Measurements from ENCODE around the gene HNRNPLL. TPM values are rescaled to one million over a fixed set of nuclear protein-coding genes. Genes with fewer than 3 reads are reported as not detected.

Gene HNRNPLL
- total and polyA plus RNA-seq, 2 of the 8 experiments (the other 6 are each of a cell fraction or from before 2014, with no cell fraction given): 18.6 to 69.3 TPM

DNA sequence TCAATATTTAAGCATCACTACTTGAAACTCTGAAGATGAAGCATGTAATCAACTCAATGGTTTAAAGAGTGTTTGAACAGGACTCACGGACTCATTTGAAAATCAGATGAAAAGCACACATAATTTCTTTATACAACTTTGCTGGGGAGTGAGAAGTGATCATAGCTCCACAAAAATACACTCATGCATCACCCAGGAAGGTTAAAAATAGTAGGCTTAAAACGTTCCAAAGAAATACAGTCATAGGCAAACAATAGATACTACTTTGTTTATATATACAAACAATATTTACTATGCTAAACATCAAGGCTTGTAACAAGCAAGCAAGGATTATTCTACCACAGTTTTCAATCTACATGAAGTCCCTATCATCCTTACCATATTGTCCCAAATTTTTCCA is 11.6 kb downstream of the HNRNPLL start:
- ChIA-PET CTCF (ENCODE audit: partially characterized antibody) (interaction anchor here (0.8 to 1.7 kb wide), 6 partner anchors 9 to 215 kb away, joined by 3 to 19 read pairs (median 4); partner anchors contain the start of gene HNRNPLL), POLR2A (ENCODE audit: partially characterized antibody) (interaction anchor here (0.9 to 1.7 kb wide), 4 partner anchors 10 to 160 kb away, joined by 3 to 8 read pairs (median 4); partner anchors contain the start of gene SRSF7)
- 82% methylated on average over 2 of the region's 2 CpGs; no CpG with 5 or more reads in 1 of the 2 experiments for WGBS, 2 experiments (ENCODE audit: extremely low coverage in 1 of 2, insufficient coverage in 1 of 2, insufficient read length in 1 of 2, insufficient replicate concordance in 2 of 2, low coverage in 1 of 2, low lambda C conversion rate in 2 of 2, missing lambda C conversion rate in 1 of 2)
- H2BK120ac ChIP-seq (replicated peaks; ENCODE audit: low read depth, low read length): no peak overlapping the region
- H2BK15ac ChIP-seq (ENCODE audit: low read length): no peak overlapping the region
- no peak overlapping the region for H2BK12ac ChIP-seq (ENCODE audit: low read depth, low read length)
- H3K4me3 ChIP-seq (ENCODE audit: extremely low read depth in 1 of 4, insufficient read depth in 2 of 4, low read depth in 3 of 4, low read length in 4 of 4): no peak overlapping the region
- no peak overlapping the region for H3K27ac ChIP-seq (ENCODE audit: low read depth, low read length)
- no peaks in the 10 kb centered on the region for H3K27me3 ChIP-seq (replicated peaks in 1 of 4; ENCODE audit: control insufficient read depth in 3 of 4, extremely low read depth in 1 of 4, insufficient read depth in 3 of 4, low read length in 3 of 4)
- H3K79me1 ChIP-seq (ENCODE audit: low read depth, low read length): no peaks in the 10 kb centered on the region; the same call in 1 of the 2 replicates
- H3K4me2 ChIP-seq (ENCODE audit: insufficient read depth in 1 of 2, low read depth in 2 of 2, low read length in 2 of 2): no peak overlapping the region
- H4K91ac ChIP-seq (replicated peaks; ENCODE audit: insufficient read length, low read length): no peak overlapping the region
- no peaks in the 10 kb centered on the region for H3K23me2 ChIP-seq (ENCODE audit: low read depth, low read length)
- H4K5ac ChIP-seq (ENCODE audit: insufficient read length, low read depth, low read length): no peak overlapping the region
- peaks cover 0 to 3% (median 0%) of the 10 kb centered on the region in 4 experiments; a peak in 2 of 7 replicates for H3K4me1 ChIP-seq (replicated peaks in 1 of 4; ENCODE audit: control insufficient read depth in 3 of 4, insufficient read depth in 4 of 4, low read length in 3 of 4)
- no peak overlapping the region for H3K56ac ChIP-seq (replicated peaks; ENCODE audit: insufficient read length, low read depth, low read length)
- DNase-seq (ENCODE audit: low read depth in 1 of 2, low spot score in 2 of 2) (no peak), FAIRE-seq (no peak)
- H4K20me1 ChIP-seq (replicated peaks in 1 of 2; ENCODE audit: control insufficient read depth in 1 of 2, insufficient read depth in 2 of 2, low read length in 2 of 2): peaks cover 2 to 11% of the 10 kb centered on the region in 2 experiments
- H2AK5ac ChIP-seq (ENCODE audit: low read depth, low read length): no peak overlapping the region
- H3K18ac ChIP-seq (ENCODE audit: extremely low read depth, low read length): no peak overlapping the region
- H3K9ac ChIP-seq (replicated peaks in 1 of 4; ENCODE audit: extremely low read depth in 1 of 4, low read depth in 3 of 4, low read length in 3 of 4): no peak overlapping the region
- no peak overlapping the region for H4K8ac ChIP-seq (ENCODE audit: extremely low read depth, insufficient read depth, low read length)
- H2BK5ac ChIP-seq (ENCODE audit: low read depth, low read length): no peak overlapping the region
- H2BK20ac ChIP-seq (ENCODE audit: low read length): no peak overlapping the region
- H3K79me2 ChIP-seq (ENCODE audit: control insufficient read depth in 1 of 2, insufficient read depth in 2 of 2, low read length in 2 of 2): peaks cover 6 to 97% of the 10 kb centered on the region in 2 experiments
- H3K14ac ChIP-seq (ENCODE audit: insufficient read length): no peak overlapping the region
- H3K36me3 ChIP-seq (ENCODE audit: control insufficient read depth in 2 of 4, insufficient read depth in 4 of 4, low read length in 3 of 4): peaks cover 0 to 8% (median 0%) of the 10 kb centered on the region in 4 experiments; a peak in 1 of 8 replicates
- H3K9me3 ChIP-seq (ENCODE audit: insufficient read depth in 2 of 2, low read depth in 1 of 2, low read length in 1 of 2): no peaks in the 10 kb centered on the region
- H3K4ac ChIP-seq (replicated peaks; ENCODE audit: insufficient read length, low read depth, low read length): no peak overlapping the region
- no peak overlapping the region for H3K23ac ChIP-seq (ENCODE audit: insufficient read length)
- no peak overlapping the region for H2AFZ ChIP-seq (ENCODE audit: low read length)
- TF ChIP-seq RXRA (IDR thresholded peaks at IDR 0.05; ENCODE audit: insufficient read depth, low read depth, low read length) (no peak), JUND (IDR thresholded peaks at IDR 0.05; ENCODE audit: low read length) (no peak), PHF8 (conservative IDR thresholded peaks at IDR 0.05; ENCODE audit: low read depth, low read length) (no peak), POLR2AphosphoS5 (IDR thresholded peaks at IDR 0.05; ENCODE audit: low read depth, low read length) (no peak), ZNF274 (IDR thresholded peaks at IDR 0.05; ENCODE audit: borderline replicate concordance, extremely low read depth, low read length) (no peak), NRF1 (IDR thresholded peaks at IDR 0.05; ENCODE audit: low read depth, low read length) (no peak), RFX5 (IDR thresholded peaks at IDR 0.05; ENCODE audit: borderline replicate concordance, low read depth, low read length) (no peak), CHD1 (IDR thresholded peaks at IDR 0.05; ENCODE audit: low read depth, low read length) (no peak), HDAC6 (IDR thresholded peaks at IDR 0.05; ENCODE audit: low read depth, low read length) (no peak), SIX5 (IDR thresholded peaks at IDR 0.05; ENCODE audit: low read depth, low read length) (no peak), EZH2 (IDR thresholded peaks at IDR 0.05; ENCODE audit: low read depth, low read length, severe bottlenecking) (no peak), KDM1A (IDR thresholded peaks at IDR 0.05; ENCODE audit: borderline replicate concordance, low read length) (no peak), SAP30 (IDR thresholded peaks at IDR 0.05; ENCODE audit: insufficient read depth, insufficient replicate concordance, low read length) (no peak), SIN3A (conservative IDR thresholded peaks at IDR 0.05 in 1 of 2, IDR thresholded peaks at IDR 0.05 in 1 of 2; ENCODE audit: low read depth in 1 of 2, low read length in 2 of 2) (no peak)

Data from H1 (cell line).